Measurements from ENCODE around the gene TGFBR3L. TPM values are rescaled to one million over a fixed set of nuclear protein-coding genes. Genes with fewer than 3 reads are reported as not detected.

Gene TGFBR3L
- total RNA-seq, 1 donor = 0.86 TPM

DNA sequence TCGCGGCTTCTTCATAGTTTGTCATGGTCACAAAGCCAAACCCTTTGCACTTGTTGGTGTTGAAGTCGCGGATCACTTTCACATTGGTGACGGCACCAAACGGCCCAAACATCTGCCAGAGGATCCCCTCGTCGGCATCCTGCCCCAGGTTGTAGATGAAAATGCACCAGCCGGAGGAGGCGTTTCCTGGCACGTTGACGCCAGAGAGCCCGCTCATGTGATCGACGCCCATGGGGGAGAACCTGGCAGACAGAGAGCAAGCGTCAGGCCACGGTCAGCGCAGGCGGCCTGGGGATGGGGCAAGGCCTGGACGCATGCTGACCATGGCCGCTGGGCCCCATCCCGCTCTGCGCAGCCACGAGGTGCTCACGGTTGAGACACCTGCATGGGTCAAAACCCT is 48.9 kb downstream of the TGFBR3L start:
- H3K4me3 ChIP-seq (ENCODE audit: low read depth, low read length) = no peak overlapping the region
- DNase-seq (ENCODE audit: low read depth) = no peak
- TF ChIP-seq, protein P1, sequence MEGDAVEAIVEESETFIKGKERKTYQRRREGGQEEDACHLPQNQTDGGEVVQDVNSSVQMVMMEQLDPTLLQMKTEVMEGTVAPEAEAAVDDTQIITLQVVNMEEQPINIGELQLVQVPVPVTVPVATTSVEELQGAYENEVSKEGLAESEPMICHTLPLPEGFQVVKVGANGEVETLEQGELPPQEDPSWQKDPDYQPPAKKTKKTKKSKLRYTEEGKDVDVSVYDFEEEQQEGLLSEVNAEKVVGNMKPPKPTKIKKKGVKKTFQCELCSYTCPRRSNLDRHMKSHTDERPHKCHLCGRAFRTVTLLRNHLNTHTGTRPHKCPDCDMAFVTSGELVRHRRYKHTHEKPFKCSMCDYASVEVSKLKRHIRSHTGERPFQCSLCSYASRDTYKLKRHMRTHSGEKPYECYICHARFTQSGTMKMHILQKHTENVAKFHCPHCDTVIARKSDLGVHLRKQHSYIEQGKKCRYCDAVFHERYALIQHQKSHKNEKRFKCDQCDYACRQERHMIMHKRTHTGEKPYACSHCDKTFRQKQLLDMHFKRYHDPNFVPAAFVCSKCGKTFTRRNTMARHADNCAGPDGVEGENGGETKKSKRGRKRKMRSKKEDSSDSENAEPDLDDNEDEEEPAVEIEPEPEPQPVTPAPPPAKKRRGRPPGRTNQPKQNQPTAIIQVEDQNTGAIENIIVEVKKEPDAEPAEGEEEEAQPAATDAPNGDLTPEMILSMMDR (IDR thresholded peaks at IDR 0.05; ENCODE audit: insufficient read depth, low read depth, low read length) = no peak

DNA sequence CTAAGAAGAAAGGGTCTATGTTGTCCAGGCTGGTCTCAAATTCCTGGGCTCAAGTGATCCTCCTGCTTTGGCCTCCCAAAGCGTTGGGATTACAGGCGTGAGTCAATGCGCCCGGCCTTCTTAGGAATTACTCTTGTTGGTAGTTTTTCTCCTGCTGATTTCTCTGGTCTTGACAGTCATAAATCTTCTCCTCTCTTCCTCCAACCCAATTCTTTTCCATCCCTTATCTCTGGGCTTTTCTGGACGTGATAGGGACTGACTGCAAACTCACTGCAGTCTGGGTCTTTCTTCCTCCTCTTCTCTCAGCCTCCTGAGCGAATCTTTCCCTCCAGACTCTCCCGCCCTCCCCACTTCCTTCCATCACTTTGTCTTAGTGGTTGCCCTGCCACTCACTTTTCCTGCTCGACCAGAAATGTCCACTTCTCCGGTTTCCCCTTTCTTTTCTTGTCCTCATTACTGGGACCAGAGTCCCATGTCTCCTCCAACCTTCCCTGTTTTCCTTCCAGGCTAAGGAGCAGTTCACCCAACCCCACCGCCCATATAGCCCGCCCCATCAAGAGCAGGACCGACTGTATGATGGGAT is 50.7 kb downstream of the TGFBR3L start:
- H3K4me3 ChIP-seq (ENCODE audit: low read depth, low read length) = no peak overlapping the region
- DNase-seq (ENCODE audit: low read depth) = no peak
- TF ChIP-seq, protein P1 (IDR thresholded peaks at IDR 0.05; ENCODE audit: insufficient read depth, low read depth, low read length) = no peak

DNA sequence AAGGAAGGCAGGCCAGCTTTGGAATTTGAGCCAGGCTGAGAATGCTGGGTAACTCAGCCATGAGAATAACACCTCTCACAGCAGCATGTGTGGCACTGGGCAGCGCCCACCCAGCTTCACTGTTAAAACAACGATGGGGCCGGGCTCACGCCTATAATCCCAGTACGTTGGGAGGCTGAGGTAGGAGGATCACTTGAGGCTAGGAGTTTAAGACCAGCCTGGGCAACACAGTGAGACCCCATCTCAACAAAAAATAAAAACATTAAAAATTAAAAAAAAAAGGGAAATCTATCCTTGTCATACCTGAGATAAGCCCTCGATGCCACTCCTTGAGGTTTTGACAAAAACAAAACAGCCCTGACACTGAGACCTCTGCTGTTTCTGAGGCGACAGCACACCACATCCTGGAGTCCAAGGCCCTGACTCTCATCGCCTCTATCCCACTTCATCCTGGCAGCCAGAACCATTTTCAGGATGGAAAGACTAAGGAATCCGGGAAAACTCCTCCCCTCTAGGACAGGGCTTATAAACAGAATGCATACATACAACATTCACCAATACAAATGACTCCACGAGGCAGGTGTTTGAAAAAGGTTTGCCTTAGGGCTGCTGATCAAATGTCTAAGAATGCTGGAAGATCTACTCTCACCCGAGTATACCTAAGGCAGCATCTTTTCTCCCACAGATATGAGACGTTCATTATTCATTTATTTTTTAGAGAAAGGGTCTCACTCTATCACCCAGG is 51.5 kb downstream of the TGFBR3L start:
- no peak for DNase-seq (ENCODE audit: low read depth)
- TF ChIP-seq, protein P1 (IDR thresholded peaks at IDR 0.05; ENCODE audit: insufficient read depth, low read depth, low read length) = no peak
- H3K4me3 ChIP-seq (ENCODE audit: low read depth, low read length) = no peak overlapping the region

DNA sequence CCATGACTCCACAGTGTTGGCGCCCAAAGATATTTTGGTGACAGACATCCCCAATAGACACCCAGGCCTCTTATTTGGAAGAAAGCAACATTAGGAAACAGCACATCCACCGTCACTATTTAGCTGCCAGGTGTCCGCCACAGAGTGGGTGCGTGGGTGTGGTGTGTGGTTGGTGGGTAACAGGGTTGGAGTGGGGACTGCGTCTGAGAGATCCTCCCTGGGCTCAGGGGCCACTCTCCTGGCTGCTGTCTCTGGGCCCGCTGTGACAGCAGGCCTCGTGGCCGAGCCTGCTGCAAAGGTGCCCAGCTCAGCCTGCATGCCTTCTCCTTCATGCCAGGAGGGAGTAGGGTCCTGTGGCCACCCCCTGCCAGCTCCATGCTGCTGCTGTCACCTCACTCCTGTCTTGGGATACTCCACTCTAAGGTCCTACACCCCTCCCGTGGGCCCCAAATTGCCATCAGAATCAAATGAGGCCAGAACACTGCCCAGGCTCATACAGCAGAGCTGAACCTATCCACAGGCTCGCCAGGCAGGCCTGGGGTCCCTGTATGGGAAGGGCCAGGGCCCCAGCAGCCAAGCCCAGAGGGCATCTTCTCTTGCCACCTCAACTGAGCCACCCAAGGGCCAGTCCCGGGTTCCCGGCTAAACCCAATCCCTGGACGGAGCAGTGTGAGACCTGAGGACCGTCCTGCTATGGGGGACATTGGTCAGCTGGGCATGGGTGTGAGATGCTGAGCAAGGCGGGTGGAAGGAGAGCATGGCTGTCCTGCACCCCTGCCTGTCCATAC is 53.6 kb downstream of the TGFBR3L start:
- H3K4me3 ChIP-seq (ENCODE audit: low read depth, low read length) = no peak overlapping the region
- no peak for DNase-seq (ENCODE audit: low read depth)
- TF ChIP-seq, protein P1 (IDR thresholded peaks at IDR 0.05; ENCODE audit: insufficient read depth, low read depth, low read length) = no peak

Other genes starting within 250 kb of the TGFBR3L start
- not detected in 2 replicates for gene RETN, start 245.8 kb upstream of the TGFBR3L start, total RNA-seq
- not detected in 2 replicates for gene MCEMP1, start 237.7 kb upstream of the TGFBR3L start, total RNA-seq
- 29.0 and 29.8 TPM in 2 replicates for gene TRAPPC5, start 234.0 kb upstream of the TGFBR3L start, total RNA-seq
- gene FCER2, start 212.7 kb upstream of the TGFBR3L start, total RNA-seq = not detected in 2 replicates
- gene CLEC4G, start 182.7 kb upstream of the TGFBR3L start, total RNA-seq = not detected in 2 replicates
- gene CD209, start 167.3 kb upstream of the TGFBR3L start, total RNA-seq = not detected in 2 replicates
- under 0.01 TPM in 1 of 2 replicates, not detected in the other for gene CLEC4M, start 151.6 kb upstream of the TGFBR3L start, total RNA-seq
- 24.8 and 25.5 TPM in 2 replicates for gene EVI5L, start 84.6 kb upstream of the TGFBR3L start, total RNA-seq
- gene PRR36, start 40.4 kb upstream of the TGFBR3L start, total RNA-seq = under 0.01 TPM in 1 of 2 replicates, not detected in the other
- gene LRRC8E, start 26.3 kb upstream of the TGFBR3L start, total RNA-seq = 6.0 and 7.4 TPM in 2 replicates
- gene MAP2K7, start 11.0 kb upstream of the TGFBR3L start, total RNA-seq = 12.1 and 12.2 TPM in 2 replicates
- 17.7 and 23.5 TPM in 2 replicates for gene SNAPC2, start 5.5 kb downstream of the TGFBR3L start, total RNA-seq
- gene CTXN1, start 11.3 kb downstream of the TGFBR3L start, total RNA-seq = 1.9 and 3.0 TPM in 2 replicates
- 57.9 and 58.6 TPM in 2 replicates for gene TIMM44, start 28.8 kb downstream of the TGFBR3L start, total RNA-seq
- gene ELAVL1, start 90.8 kb downstream of the TGFBR3L start, total RNA-seq = 20.3 and 26.8 TPM in 2 replicates
- not detected in 2 replicates for gene CCL25, start 137.9 kb downstream of the TGFBR3L start, total RNA-seq
- not detected in 2 replicates for gene FBN3, start 234.8 kb downstream of the TGFBR3L start, total RNA-seq

Measured in fibroblast of villous mesenchyme (primary cell).